ENCODE measurements around the gene MCTP1. TPM values are rescaled to one million over a fixed set of nuclear protein-coding genes. Genes with fewer than 3 reads are reported as not detected.
"Not testable (repeated sequence)": the region's sequence is repeated elsewhere in the genome, so short reads cannot be mapped to it uniquely, and the experiment has no call there.

The MCTP1 gene
- total and polyA plus RNA-seq, 2 of the 8 experiments (the other 6 are each of a cell fraction or from before 2014, with no cell fraction given): 0.56 to 3.4 TPM

GRCh38 chr5:94847019-94847418, 437.9 kb downstream of the MCTP1 start (continued):
- TF ChIP-seq MAX (IDR thresholded peaks at IDR 0.05) (no peak), USF2 (IDR thresholded peaks at IDR 0.05; ENCODE audit: low read length) (no peak), CBX8 (IDR thresholded peaks at IDR 0.05; ENCODE audit: borderline replicate concordance, low read depth, low read length) (no peak)

- H4K5ac ChIP-seq (ENCODE audit: insufficient read length, low read depth, low read length); H2BK120ac ChIP-seq (replicated peaks; ENCODE audit: low read depth, low read length); H2AK5ac ChIP-seq (ENCODE audit: low read depth, low read length); H3K4me2 ChIP-seq (ENCODE audit: insufficient read depth in 1 of 2, low read depth in 2 of 2, low read length in 2 of 2); H2BK5ac ChIP-seq (ENCODE audit: low read depth, low read length); H3K36me3 ChIP-seq (ENCODE audit: control insufficient read depth in 2 of 4, insufficient read depth in 4 of 4, low read length in 3 of 4); H2BK12ac ChIP-seq (ENCODE audit: low read depth, low read length); H3K27ac ChIP-seq (ENCODE audit: low read depth, low read length); H3K79me2 ChIP-seq (ENCODE audit: control insufficient read depth in 1 of 2, insufficient read depth in 2 of 2, low read length in 2 of 2); H4K20me1 ChIP-seq (replicated peaks in 1 of 2; ENCODE audit: control insufficient read depth in 1 of 2, insufficient read depth in 2 of 2, low read length in 2 of 2); H3K18ac ChIP-seq (ENCODE audit: extremely low read depth, low read length); H3K9me3 ChIP-seq (ENCODE audit: insufficient read depth in 2 of 2, low read depth in 1 of 2, low read length in 1 of 2); H3K27me3 ChIP-seq (replicated peaks in 1 of 4; ENCODE audit: control insufficient read depth in 3 of 4, extremely low read depth in 1 of 4, insufficient read depth in 3 of 4, low read length in 3 of 4); H3K4me1 ChIP-seq (replicated peaks in 1 of 4; ENCODE audit: control insufficient read depth in 3 of 4, insufficient read depth in 4 of 4, low read length in 3 of 4); H3K56ac ChIP-seq (replicated peaks; ENCODE audit: insufficient read length, low read depth, low read length); DNase-seq (ENCODE audit: low read depth in 1 of 2, low spot score in 2 of 2); POLR2A ChIA-PET (ENCODE audit: partially characterized antibody); H2AFZ ChIP-seq (ENCODE audit: low read length); H3K23me2 ChIP-seq (ENCODE audit: low read depth, low read length); H3K4ac ChIP-seq (replicated peaks; ENCODE audit: insufficient read length, low read depth, low read length); H3K79me1 ChIP-seq (ENCODE audit: low read depth, low read length); H4K91ac ChIP-seq (replicated peaks; ENCODE audit: insufficient read length, low read length); H3K14ac ChIP-seq (ENCODE audit: insufficient read length); FAIRE-seq; H3K9ac ChIP-seq (replicated peaks in 1 of 4; ENCODE audit: extremely low read depth in 1 of 4, low read depth in 3 of 4, low read length in 3 of 4); H3K4me3 ChIP-seq (ENCODE audit: extremely low read depth in 1 of 4, insufficient read depth in 2 of 4, low read depth in 3 of 4, low read length in 4 of 4); H3K23ac ChIP-seq (ENCODE audit: insufficient read length); H4K8ac ChIP-seq (ENCODE audit: extremely low read depth, insufficient read depth, low read length); H2BK20ac ChIP-seq (ENCODE audit: low read length); H2BK15ac ChIP-seq (ENCODE audit: low read length): not testable (repeated sequence)
- WGBS, 2 experiments (ENCODE audit: extremely low coverage in 1 of 2, insufficient coverage in 1 of 2, insufficient read length in 1 of 2, insufficient replicate concordance in 2 of 2, low coverage in 1 of 2, low lambda C conversion rate in 2 of 2, missing lambda C conversion rate in 1 of 2): 100% methylated on average over 1 of the region's 1 CpG; no CpG with 5 or more reads in 1 of the 2 experiments
- CTCF ChIA-PET (ENCODE audit: partially characterized antibody): interaction anchor here (5.1 kb wide), 1 partner anchor 14 kb away, joined by 43 read pairs; no protein-coding TSS in a partner anchor
Observed at GRCh38 chr5:94845696-94846095, 439.2 kb downstream of the MCTP1 start.

Data from H1 (cell line).